Right lobe of liver (tissue), 6 donors: ENCODE data around the gene PADI2. TPM values are rescaled to one million over a fixed set of nuclear protein-coding genes. Genes with fewer than 3 reads are reported as not detected.

Source experiments
- ATAC-seq, 4 donors: fragments of 200-7000 bp; cut with Tn5 transposase; one replicate each; pipeline ENCODE4 v1.9.1; 2020; ENCODE audit warnings: mild to moderate bottlenecking in 4 of 4, moderate library complexity in 4 of 4
- DNase-seq, 3 donors: peaks; one replicate each; pipeline ENCODE4 v3.0.0-alpha.2; 2020
- H3K27ac ChIP-seq, 3 donors: fragments of 200-600 bp; one replicate each; pipeline ENCODE4 v1.8.0; 2022
- H3K27me3 ChIP-seq, 2 donors: fragments of 200-600 bp; one replicate each; pipeline ENCODE4 v1.8.0; 2022
- H3K36me3 ChIP-seq, 4 donors: fragments of 200-600 bp; sonication (generic) in 1 of 4; one replicate each; pipeline versions ENCODE4 v1.5.1 to v1.8.0; 2017 to 2022; ENCODE audit warnings: control low read depth in 1 of 4
- H3K4me1 ChIP-seq, 4 donors: fragments of 200-600 bp; sonication (generic) in 1 of 4; one replicate each; pipeline versions ENCODE4 v1.5.1 to v1.8.0; 2017 to 2022; ENCODE audit warnings: control low read depth in 1 of 4
- H3K4me3 ChIP-seq, 3 donors: fragments of 200-600 bp; one replicate each; pipeline ENCODE4 v1.8.0; 2022
- H3K9me3 ChIP-seq, 4 donors: fragments of 200-600 bp; sonication (generic) in 1 of 4; one replicate each; pipeline versions ENCODE4 v1.5.1 to v1.8.0; 2017 to 2022; ENCODE audit warnings: control low read depth in 1 of 4
- CTCF ChIP-seq, 4 donors: fragments of 200-600 bp in 3 of 4; fragments of 450-650 bp in 1 of 4; IDR thresholded peaks; one replicate each; pipeline versions ENCODE4 v1.5.1 to v1.8.0; 2016 to 2022; ENCODE audit warnings: antibody characterized with exemption in 4 of 4, mild to moderate bottlenecking in 2 of 4
- POLR2A ChIP-seq: fragments of 450-650 bp; IDR thresholded peaks from one replicate; pipeline ENCODE4 v1.6.1; 2017; ENCODE audit warnings: antibody characterized with exemption, mild to moderate bottlenecking
- WGBS: methylation state at CpG from one replicate; pipeline ENCODE4 v1.1.6; 2018; ENCODE audit warnings: low coverage, low lambda C conversion rate; ENCODE audit not compliant: insufficient coverage; ENCODE audit errors: missing lambda C conversion rate; 5-methylcytosine and 5-hydroxymethylcytosine counted together
- intact Hi-C, 2 donors: fragments of 100-400 bp; cut with DNase I; formaldehyde crosslinking; loops; one replicate each; pipeline versions ENCODE4 v1.11.2 to v1.14.1; 2022
- total RNA-seq, 6 experiments: library from RNA; depleted of rRNA in 2 of 6; stranded (reverse); fragments of >200 nt in 2 of 6; fragmentation: NEBNext Ultra II Directional in 3 of 6; extraction: Animal tissue kit (Norgen Biotek cat#: 25700) in 3 of 6; gene quantifications; one replicate each; pipeline versions ENCODE4 v1.1.0 to v1.2.4, GENCODE V29; 2016 to 2023
- donor health status: DM: no; HTN: yes; CAD: no.
- donor health status: DM: no; HTN: no; CAD: no.
- donor health status: DM: no; HTN: no; CAD: no.
- donor health status: DM: no; HTN: yes; CAD: no.
- donor health status: DM: no; HTN: yes; CAD: no.

Gene PADI2
- total RNA-seq, 6 experiments from 2014 or later = 0.20 to 1.4 (median 0.78) TPM

GRCh38 chr1:17061892-17062291 lies 57.4 kb downstream of the PADI2 start:
- TF ChIP-seq POLR2A (no peak), CTCF (IDR thresholded peaks at IDR 0.05) (no peak)
- no peaks in the 10 kb centered on the region for H3K36me3 ChIP-seq
- H3K4me3 ChIP-seq = no peak overlapping the region
- DNase-seq (no peak), ATAC-seq (no peak)
- H3K27me3 ChIP-seq = no peaks in the 10 kb centered on the region
- peaks cover 0 to 13% (median 5%) of the 10 kb centered on the region in 4 donors for H3K4me1 ChIP-seq
- WGBS = 60% methylated on average over 2 of the region's 2 CpGs
- no peaks in the 10 kb centered on the region for H3K9me3 ChIP-seq
- intact Hi-C loops = loop anchor here in 1 of 2 donors (5.0 kb wide), 2 partner anchors 65 to 175 kb away; no protein-coding TSS in a partner anchor
- no peak overlapping the region for H3K27ac ChIP-seq

DNA sequence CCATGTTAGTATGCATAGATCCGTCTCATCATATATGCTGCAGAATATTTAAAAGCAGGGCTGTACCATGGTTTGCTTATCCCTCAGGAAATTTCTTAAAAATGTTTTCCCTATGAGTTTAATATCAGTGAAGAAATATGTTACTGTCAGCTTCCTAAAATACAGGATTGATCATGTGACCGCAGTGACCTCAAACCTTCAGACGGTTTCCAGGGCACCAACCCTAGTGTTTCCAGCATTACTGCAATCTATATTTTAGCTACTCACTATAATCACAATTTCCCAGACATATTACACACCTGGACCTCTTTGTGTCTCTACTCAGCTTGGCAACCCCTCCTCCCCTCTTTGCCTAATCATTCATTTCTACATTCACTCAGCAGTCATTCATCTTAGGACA lies 57.8 kb downstream of the PADI2 start:
- Histone ChIP-seq H3K4me1 (peaks cover 0 to 13% (median 5%) of the 10 kb centered on the region in 4 donors), H3K9me3 (no peaks in the 10 kb centered on the region), H3K27me3 (no peaks in the 10 kb centered on the region), H3K4me3 (no peak overlapping the region), H3K36me3 (no peaks in the 10 kb centered on the region), H3K27ac (no peak overlapping the region)
- no peak for ATAC-seq
- no peak for DNase-seq
- intact Hi-C loops = loop anchor here in 1 of 2 donors (5.0 kb wide), 2 partner anchors 66 to 176 kb away; no protein-coding TSS in a partner anchor
- WGBS = 60% methylated on average over 3 of the region's 3 CpGs
- TF ChIP-seq CTCF (IDR thresholded peaks at IDR 0.05) (no peak), POLR2A (no peak)

DNA sequence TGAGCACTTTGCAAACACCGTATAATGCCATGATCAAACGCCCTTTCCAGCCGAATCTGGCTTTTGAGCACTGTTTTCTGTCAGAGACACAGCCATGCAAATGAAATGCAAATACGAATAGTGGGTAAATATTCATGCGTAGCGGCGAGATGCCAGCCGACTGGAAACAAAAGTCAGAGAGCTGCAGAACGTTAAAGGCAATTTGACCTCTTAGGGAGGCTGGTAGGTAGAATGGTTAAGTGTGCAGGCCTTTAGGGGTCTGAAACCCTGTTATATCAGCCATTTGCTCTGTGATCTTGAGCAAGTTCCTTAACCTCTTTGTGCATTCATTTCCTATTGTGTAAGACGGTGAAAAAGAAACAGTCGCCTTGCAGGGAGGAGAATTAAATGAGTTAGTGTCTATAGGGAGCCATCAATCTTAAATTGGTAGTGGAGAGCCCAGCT lies 58.9 kb downstream of the PADI2 start:
- WGBS = 36% methylated on average over 11 of the region's 11 CpGs
- DNase-seq (no peak), ATAC-seq (no peak)
- H3K27ac ChIP-seq = no peak overlapping the region
- TF ChIP-seq CTCF (IDR thresholded peaks at IDR 0.05) = no peak
- no peak for TF ChIP-seq POLR2A
- peaks cover 0 to 13% (median 5%) of the 10 kb centered on the region in 4 donors for H3K4me1 ChIP-seq
- intact Hi-C loops = loop anchor here in 1 of 2 donors (5.0 kb wide), 2 partner anchors 67 to 177 kb away; no protein-coding TSS in a partner anchor
- no peaks in the 10 kb centered on the region for H3K9me3 ChIP-seq
- no peaks in the 10 kb centered on the region for H3K27me3 ChIP-seq
- no peaks in the 10 kb centered on the region for H3K36me3 ChIP-seq
- no peak overlapping the region for H3K4me3 ChIP-seq

- H3K36me3 ChIP-seq = no peaks in the 10 kb centered on the region
- H3K27me3 ChIP-seq = no peaks in the 10 kb centered on the region
- DNase-seq = peak; percentile 81 to 87 (median 86)
- no peak overlapping the region for H3K27ac ChIP-seq
- intact Hi-C loops = loop anchor here (5.0 kb wide), 3 partner anchors 68 to 278 kb away; no protein-coding TSS in a partner anchor
- H3K9me3 ChIP-seq = no peaks in the 10 kb centered on the region
- peak; percentile 91 to 96 (median 92) for ATAC-seq
- 26% methylated on average over 11 of the region's 12 CpGs for WGBS
- no peak overlapping the region for H3K4me3 ChIP-seq
- H3K4me1 ChIP-seq = peaks cover 0 to 13% (median 5%) of the 10 kb centered on the region in 4 donors
- no peak for TF ChIP-seq POLR2A
- peak; percentile 76 to 84 (median 80) for TF ChIP-seq CTCF (IDR thresholded peaks at IDR 0.05)
Measured at GRCh38 chr1:17059391-17060305, 59.6 kb downstream of the PADI2 start.
